GM12891 (cell line): ENCODE results near the gene COL18A1.

Experiments
- DNase-seq: peaks from one replicate; pipeline ENCODE4 v3.0.0; 2011; ENCODE audit warnings: low spot score; ENCODE audit not compliant: insufficient read length
- FAIRE-seq: peaks from 2 replicates; lab custom pipeline; 2011; peaks lifted over from hg19 to GRCh38; lab: Jason Lieb, UNC
- PAX5 ChIP-seq: IDR thresholded peaks from 2 replicates; pipeline ENCODE4 v1.6.1; 2011; ENCODE audit warnings: low read length, moderate library complexity, mild to moderate bottlenecking; ENCODE audit not compliant: insufficient read depth, severe bottlenecking
- POLR2A ChIP-seq: IDR thresholded peaks from 2 replicates; pipeline ENCODE4 v1.6.1; 2011; ENCODE audit warnings: low read depth, low read length, control low read depth
- POLR2AphosphoS5 ChIP-seq: IDR thresholded peaks from 2 replicates; pipeline ENCODE4 v1.6.1; 2011; ENCODE audit warnings: low read depth, low read length, control low read depth
- POU2F2 ChIP-seq: IDR thresholded peaks from 2 replicates; pipeline ENCODE4 v1.6.1; 2011; ENCODE audit warnings: low read depth, mild to moderate bottlenecking, control low read depth, low read length, moderate library complexity
- SPI1 ChIP-seq: IDR thresholded peaks from 2 replicates; pipeline ENCODE4 v1.6.1; 2011; ENCODE audit warnings: low read depth, low read length, control low read depth
- TAF1 ChIP-seq: IDR thresholded peaks from 2 replicates; pipeline ENCODE4 v1.6.1; 2011; ENCODE audit warnings: low read depth, low read length, control low read depth

The COL18A1 gene

DNA sequence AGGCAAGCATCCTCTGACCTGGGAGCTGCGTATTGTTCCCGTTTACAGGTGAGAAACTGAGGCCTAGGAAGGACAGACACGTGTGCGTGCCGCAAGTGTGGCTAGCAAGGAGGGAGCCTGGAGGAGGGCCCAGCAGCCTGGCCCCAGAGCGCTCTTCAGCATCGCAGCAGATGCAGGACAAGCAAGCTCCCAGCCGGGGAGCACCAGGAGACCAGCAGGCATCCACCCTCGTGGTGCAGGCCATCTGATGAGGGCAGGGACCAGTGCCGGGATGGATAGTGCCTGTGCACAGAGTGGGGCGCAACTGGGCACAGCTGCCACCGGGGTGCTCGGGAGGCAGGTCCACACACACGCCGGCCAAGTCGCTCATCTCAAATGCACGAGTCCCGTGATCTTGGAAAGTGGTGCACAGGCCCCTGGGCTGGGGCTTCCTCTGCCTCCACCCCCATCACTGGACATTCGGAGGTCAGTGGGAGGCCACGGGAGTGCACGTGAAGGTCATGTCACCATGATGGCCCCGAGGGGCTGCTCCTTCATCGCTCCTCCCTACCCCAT lies 55.1 kb downstream of the COL18A1 start:
- no peak for DNase-seq
- TF ChIP-seq PAX5 (no peak), SPI1 (no peak), TAF1 (no peak), POU2F2 (no peak), POLR2A (no peak), POLR2AphosphoS5 (no peak)
- no peak for FAIRE-seq

- no peak for FAIRE-seq
- TF ChIP-seq PAX5 (no peak), POLR2A (no peak), POLR2AphosphoS5 (no peak), TAF1 (no peak), POU2F2 (no peak), SPI1 (no peak)
- no peak for DNase-seq
Measured at GRCh38 chr21:45460611-45461368, 55.8 kb downstream of the COL18A1 start.

GRCh38 chr21:45461369-45461750 lies 56.4 kb downstream of the COL18A1 start:
- TF ChIP-seq POLR2AphosphoS5 (no peak), TAF1 (no peak), POLR2A (no peak), POU2F2 (no peak), PAX5 (no peak), SPI1 (no peak)
- FAIRE-seq (no peak), DNase-seq (no peak)

DNA sequence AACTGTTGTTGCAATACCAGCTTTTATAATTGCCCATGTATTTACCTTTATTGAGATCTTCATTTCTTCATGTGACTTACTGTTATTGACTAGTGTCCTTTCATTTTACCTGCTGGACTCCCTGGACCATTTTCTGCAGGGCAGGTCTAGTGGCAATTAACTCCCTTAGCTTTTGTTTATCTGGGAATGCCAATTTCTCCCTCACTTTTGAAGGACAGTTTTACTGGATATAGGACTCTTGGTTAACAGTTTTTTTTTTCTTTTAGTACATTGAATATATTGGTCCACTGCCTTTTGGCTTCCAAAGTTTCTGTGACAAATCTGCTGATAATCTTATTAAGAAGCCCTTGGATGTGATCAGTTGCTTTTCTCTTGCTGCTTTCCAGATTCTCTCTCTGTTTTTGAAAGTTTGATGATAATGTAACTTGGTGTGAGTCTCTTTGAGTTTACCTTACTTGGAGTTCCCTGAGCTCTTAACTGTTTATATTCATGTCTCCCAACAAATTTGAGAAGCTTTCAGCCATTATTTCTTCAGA lies 56.9 kb downstream of the COL18A1 start:
- DNase-seq (no peak), FAIRE-seq (no peak)
- TF ChIP-seq PAX5 (no peak), SPI1 (no peak), TAF1 (no peak), POU2F2 (no peak)

DNA sequence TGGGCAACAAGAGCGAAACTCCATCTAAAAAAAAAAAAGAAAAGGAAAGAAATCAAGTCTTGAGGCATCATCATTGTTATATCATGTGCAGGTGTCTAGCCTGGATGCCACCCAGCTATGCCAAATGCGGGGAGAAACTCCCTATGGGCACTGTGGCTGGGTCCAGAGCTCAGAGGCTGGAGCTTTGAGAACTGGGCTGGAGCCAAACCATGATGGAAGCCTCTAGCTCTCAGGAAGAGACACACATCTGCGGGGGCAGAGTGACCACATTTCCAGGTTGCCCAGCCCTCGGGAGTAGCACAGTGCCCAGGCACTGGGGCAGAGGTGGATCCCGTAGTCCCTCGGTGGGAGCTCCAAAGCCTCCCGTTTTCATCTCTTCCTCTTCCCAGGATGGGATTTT lies 58.9 kb downstream of the COL18A1 start:
- FAIRE-seq (no peak), DNase-seq (no peak)
- TF ChIP-seq POLR2A = no peak
- no peak for TF ChIP-seq PAX5
- TF ChIP-seq POU2F2 = no peak
- no peak for TF ChIP-seq SPI1
- TF ChIP-seq POLR2AphosphoS5 = no peak
- TF ChIP-seq TAF1 = no peak

DNA sequence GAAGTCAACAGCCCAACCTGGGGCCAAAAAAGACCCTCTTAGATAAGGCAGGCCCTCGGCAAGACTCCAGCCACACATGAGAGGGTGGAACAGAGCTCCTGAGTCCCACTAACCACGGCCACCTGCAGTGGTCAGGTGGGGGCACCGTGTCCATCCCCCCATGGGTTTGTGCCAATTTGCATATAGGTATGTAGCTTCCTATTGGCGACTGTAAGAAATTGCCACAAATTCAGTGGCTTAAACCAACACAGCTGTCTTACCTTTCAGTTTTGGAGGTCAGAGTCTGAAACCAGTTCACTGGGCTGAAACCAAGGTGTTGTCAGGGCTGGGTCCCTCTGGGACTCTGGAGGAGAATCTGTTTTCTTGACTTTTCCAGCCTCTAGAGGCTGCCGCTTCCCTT lies 59.3 kb downstream of the COL18A1 start:
- DNase-seq = no peak
- no peak for FAIRE-seq
- TF ChIP-seq PAX5 = no peak
- TF ChIP-seq POU2F2 = peak; percentile 60; the same call in 1 of the 2 replicates
- TF ChIP-seq POLR2AphosphoS5 = no peak

GRCh38 chr21:45465105-45465504 lies 60.1 kb downstream of the COL18A1 start:
- DNase-seq = no peak
- no peak for TF ChIP-seq TAF1
- TF ChIP-seq PAX5 = no peak
- no peak for TF ChIP-seq POLR2AphosphoS5
- TF ChIP-seq SPI1 = no peak
- no peak for TF ChIP-seq POLR2A
- TF ChIP-seq POU2F2 = no peak
- FAIRE-seq = no peak

DNA sequence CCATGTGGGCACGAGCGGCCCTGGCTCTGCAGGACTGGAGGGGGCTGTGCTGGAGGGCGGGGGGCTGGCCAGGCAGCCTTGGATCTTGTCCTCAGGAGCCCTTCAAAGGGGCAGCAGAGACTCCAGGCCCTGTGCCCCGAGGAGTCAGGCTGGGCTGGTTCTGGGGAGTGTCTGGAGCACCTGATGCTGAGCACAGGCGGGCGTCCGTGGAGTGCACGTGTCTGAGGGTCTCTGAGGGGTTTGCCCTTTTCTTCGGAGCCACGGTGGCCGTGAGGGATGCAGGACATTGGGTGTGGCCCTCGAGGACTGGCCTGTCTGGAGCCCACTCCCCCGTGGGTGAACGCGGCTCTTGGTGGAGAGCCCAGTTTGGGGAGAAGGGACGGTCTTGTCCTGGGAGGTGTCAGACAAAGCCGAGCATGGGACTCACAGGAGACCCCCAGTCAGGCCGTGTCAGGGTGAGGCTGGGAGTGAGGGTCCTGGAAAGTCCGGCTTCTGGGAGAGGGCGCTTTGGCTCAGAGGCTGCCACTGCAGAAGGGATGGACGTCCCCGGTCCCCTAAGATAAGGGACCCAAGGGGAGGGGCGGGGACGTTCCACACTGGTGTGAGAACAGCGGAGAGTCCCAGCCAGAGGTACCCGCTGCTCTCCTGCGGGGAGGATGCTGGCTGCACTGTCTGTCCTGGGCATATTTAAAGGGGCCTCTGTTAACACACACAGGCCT lies 60.8 kb downstream of the COL18A1 start:
- TF ChIP-seq TAF1 (no peak), POLR2A (no peak), SPI1 (no peak), PAX5 (no peak), POU2F2 (no peak), POLR2AphosphoS5 (no peak)
- FAIRE-seq (no peak), DNase-seq (no peak)

DNA sequence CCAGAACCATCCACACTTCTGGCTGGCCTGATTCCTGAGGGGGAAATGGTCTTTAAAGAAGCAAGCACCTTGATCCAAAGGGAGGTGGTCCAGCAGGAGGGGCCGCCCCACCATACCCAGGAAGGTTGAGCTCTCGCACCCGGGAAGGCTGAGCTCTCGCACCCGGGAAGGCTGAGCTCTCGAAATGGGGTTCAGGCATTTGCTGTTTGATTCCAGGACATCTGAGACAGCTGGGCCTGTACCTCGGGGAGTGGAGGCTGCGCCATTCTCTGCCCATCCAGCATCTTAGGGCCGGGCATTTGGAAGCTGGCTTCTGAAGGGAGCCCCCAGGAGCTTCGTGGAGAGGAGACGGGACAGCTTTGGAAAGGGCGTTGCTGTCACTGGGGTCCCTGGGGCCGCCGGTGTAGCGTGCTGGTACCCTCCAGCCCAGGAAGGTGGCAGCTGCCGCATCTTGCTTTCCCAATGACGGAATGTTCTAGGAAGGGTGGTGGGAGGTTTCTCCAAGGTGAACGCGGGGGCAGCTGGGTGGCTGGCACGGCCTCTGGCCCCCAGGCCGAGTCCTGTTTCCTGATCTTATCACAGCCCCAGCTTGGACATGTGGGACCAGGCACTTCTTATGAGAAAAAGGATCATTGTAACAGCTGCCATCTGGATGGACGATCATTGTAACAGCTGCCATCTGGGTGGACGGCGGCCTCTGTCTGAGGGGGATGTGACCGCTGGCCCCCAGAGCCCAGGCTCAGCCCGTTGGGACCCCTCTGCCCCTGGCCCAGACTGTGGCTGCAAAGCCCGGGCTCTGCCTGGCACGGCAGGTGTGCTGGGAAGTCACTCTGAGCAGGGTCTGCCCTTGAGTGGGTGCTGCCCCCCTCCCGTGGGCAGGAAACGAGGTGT lies 61.6 kb downstream of the COL18A1 start:
- TF ChIP-seq PAX5 (no peak), SPI1 (no peak), TAF1 (no peak), POU2F2 (no peak), POLR2AphosphoS5 (no peak), POLR2A (no peak)
- DNase-seq (no peak), FAIRE-seq (no peak)
